ENCODE measurements around the gene WDR5.
"Not testable (repeated sequence)": the region's sequence is repeated elsewhere in the genome, so short reads cannot be mapped to it uniquely, and the experiment has no call there.

The WDR5 gene

GRCh38 chr9:134135343-134136117, at the start of gene WDR5:
Gene WDR5 (plus strand): TSS chr9:134136082. CDS start chr9:134139878, 3,796 bp downstream.
- peak; percentile 86 for DNase-seq (ENCODE audit: low read depth)

GRCh38 chr9:134088063-134088725, 47.7 kb upstream of the WDR5 start:
- DNase-seq (ENCODE audit: low read depth), result no peak

GRCh38 chr9:134089972-134090371, 45.9 kb upstream of the WDR5 start:
- no peak for DNase-seq (ENCODE audit: low read depth)

- DNase-seq (ENCODE audit: low read depth), result no peak
Measured at GRCh38 chr9:134099123-134099761, 36.6 kb upstream of the WDR5 start.

- no peak for DNase-seq (ENCODE audit: low read depth)
Measured at GRCh38 chr9:134100040-134100439, 35.8 kb upstream of the WDR5 start.

- DNase-seq (ENCODE audit: low read depth), result not testable (repeated sequence)
Measured at GRCh38 chr9:134101133-134101532, 34.7 kb upstream of the WDR5 start.

GRCh38 chr9:134101623-134102149, 34.2 kb upstream of the WDR5 start:
- no peak for DNase-seq (ENCODE audit: low read depth)

- DNase-seq (ENCODE audit: low read depth), result no peak
Measured at GRCh38 chr9:134103391-134103998, 32.4 kb upstream of the WDR5 start.

GRCh38 chr9:134111064-134111463, 24.8 kb upstream of the WDR5 start:
- DNase-seq (ENCODE audit: low read depth), result no peak

- DNase-seq (ENCODE audit: low read depth), result no peak
Measured at GRCh38 chr9:134112561-134112960, 23.3 kb upstream of the WDR5 start.

- not testable (repeated sequence) for DNase-seq (ENCODE audit: low read depth)
Measured at GRCh38 chr9:134118972-134119371, 16.9 kb upstream of the WDR5 start.

GRCh38 chr9:134123764-134124128, 12.1 kb upstream of the WDR5 start:
- no peak for DNase-seq (ENCODE audit: low read depth)

- DNase-seq (ENCODE audit: low read depth), result no peak
Measured at GRCh38 chr9:134125413-134126095, 10.3 kb upstream of the WDR5 start.

- DNase-seq (ENCODE audit: low read depth), result no peak
Measured at GRCh38 chr9:134126373-134126772, 9.5 kb upstream of the WDR5 start.

GRCh38 chr9:134127065-134127580, 8.8 kb upstream of the WDR5 start:
- DNase-seq (ENCODE audit: low read depth), result no peak

- no peak for DNase-seq (ENCODE audit: low read depth)
Measured at GRCh38 chr9:134127616-134128015, 8.3 kb upstream of the WDR5 start.

- DNase-seq (ENCODE audit: low read depth), result no peak
Measured at GRCh38 chr9:134128727-134129679, 6.9 kb upstream of the WDR5 start.

- DNase-seq (ENCODE audit: low read depth), result no peak
Measured at GRCh38 chr9:134130503-134131375, 5.1 kb upstream of the WDR5 start.

- no peak for DNase-seq (ENCODE audit: low read depth)
Measured at GRCh38 chr9:134131471-134132207, 4.2 kb upstream of the WDR5 start.

Measured in fibroblast of gingiva (primary cell).